Activated T-helper 1 cell treated with anti-CD3 and anti-CD28 coated beads, Interleukin-12 subunit alpha, Interleukin-12 subunit beta, Interleukin-2, Interleukin-4 antibody, amounts not matched to agents 30 ng/mL and 10 ng/mL and 1 ng/mL, durations not matched to agents 14 hours and 24 hours and 36 hours (primary cell): ENCODE measurements around the gene KYAT1. TPM values are rescaled to one million over a fixed set of nuclear protein-coding genes. Genes with fewer than 3 reads are reported as not detected.
"Not testable (repeated sequence)": the region's sequence is repeated elsewhere in the genome, so short reads cannot be mapped to it uniquely, and the experiment has no call there.

Experiments used
- DNase-seq: peaks from one replicate; pipeline ENCODE4 v3.0.0; 2021; ENCODE audit warnings: low spot score
- H3K27ac Mint-ChIP-seq: one replicate; pipeline ENCODE4 v1.8.0; 2021; ENCODE audit warnings: mild to moderate bottlenecking, mixed read lengths
- H3K27me3 Mint-ChIP-seq: one replicate; pipeline ENCODE4 v1.8.0; 2022; ENCODE audit warnings: mild to moderate bottlenecking, moderate library complexity, mixed read lengths; ENCODE audit not compliant: insufficient read depth
- H3K36me3 Mint-ChIP-seq: one replicate; pipeline ENCODE4 v1.8.0; 2021; ENCODE audit warnings: low read depth, mixed read lengths
- H3K4me1 Mint-ChIP-seq: one replicate; pipeline ENCODE4 v1.8.0; 2021; ENCODE audit warnings: low read depth, mixed read lengths
- H3K4me3 Mint-ChIP-seq: one replicate; pipeline ENCODE4 v1.8.0; 2021; ENCODE audit warnings: mild to moderate bottlenecking, moderate library complexity, mixed read lengths
- H3K9me3 Mint-ChIP-seq: one replicate; pipeline ENCODE4 v1.8.0; 2021; ENCODE audit warnings: mixed read lengths
- intact Hi-C: fragments of 100-400 bp; cut with micrococcal nuclease; formaldehyde crosslinking; loops from one replicate; pipeline ENCODE4 v1.15.1; 2024
- total RNA-seq: library from RNA; stranded (reverse); gene quantifications from 2 replicates; pipeline ENCODE4 v1.2.3, GENCODE V29; 2022

The KYAT1 gene
- total RNA-seq, 1 donor from 2014 or later: 12.2 TPM

DNA sequence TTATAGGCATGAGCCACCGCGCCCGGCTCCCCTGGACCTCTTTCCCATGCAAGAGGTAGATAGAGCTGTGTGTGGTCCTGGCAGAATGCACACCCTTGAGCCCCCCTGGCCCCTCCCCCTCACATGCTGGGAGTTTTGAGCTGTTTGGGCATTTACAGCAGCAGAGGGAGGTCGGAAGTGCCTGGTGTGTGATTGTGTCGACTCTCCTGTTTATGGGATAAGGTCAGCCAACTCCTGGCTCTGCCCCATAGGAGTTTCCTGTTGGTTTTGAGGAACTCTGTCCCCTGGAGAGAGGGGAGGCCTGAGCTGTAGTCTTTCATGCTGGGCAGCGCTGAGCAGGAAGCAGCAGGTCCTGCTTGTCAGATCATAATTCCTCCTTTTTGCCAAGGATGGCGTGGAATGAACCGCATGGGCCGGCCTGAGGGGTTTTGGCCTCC lies 6.2 kb upstream of the KYAT1 start:
- H3K27ac Mint-ChIP-seq: no peak overlapping the region

DNA sequence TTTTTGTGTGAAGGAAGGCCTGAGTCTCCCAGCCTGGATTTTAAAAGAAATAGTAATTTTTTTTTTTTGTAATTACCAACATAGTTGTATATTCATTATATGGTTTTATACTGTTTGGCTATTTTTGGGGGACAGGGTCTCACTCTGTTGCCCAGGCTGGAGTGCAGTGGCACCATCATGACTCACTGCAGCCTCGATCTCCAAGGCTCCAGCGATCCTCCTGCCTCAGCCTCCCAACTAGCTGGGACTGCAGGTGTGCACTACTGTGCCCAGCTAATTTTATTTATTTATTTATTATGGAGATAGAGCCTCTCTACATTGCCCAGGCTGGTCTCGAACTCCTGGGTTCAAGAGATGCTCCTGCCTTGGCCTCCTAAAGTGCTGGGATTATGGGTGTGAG lies 5.3 kb upstream of the KYAT1 start:
- H3K4me3 Mint-ChIP-seq: no peak overlapping the region
- H3K27ac Mint-ChIP-seq: no peak overlapping the region
- H3K4me1 Mint-ChIP-seq: peaks cover 61% of the 10 kb centered on the region
- H3K27me3 Mint-ChIP-seq: no peaks in the 10 kb centered on the region
- intact Hi-C loops: no loop called here
- DNase-seq: no peak
- H3K9me3 Mint-ChIP-seq: no peaks in the 10 kb centered on the region
- H3K36me3 Mint-ChIP-seq: peaks cover 35% of the 10 kb centered on the region

More for the DNA sequence above, 6.2 kb upstream of the KYAT1 start:
- intact Hi-C loops: no loop called here
- no peaks in the 10 kb centered on the region for H3K9me3 Mint-ChIP-seq
- peaks cover 34% of the 10 kb centered on the region for H3K36me3 Mint-ChIP-seq
- DNase-seq: no peak
- no peaks in the 10 kb centered on the region for H3K27me3 Mint-ChIP-seq
- no peak overlapping the region for H3K4me3 Mint-ChIP-seq
- peaks cover 57% of the 10 kb centered on the region for H3K4me1 Mint-ChIP-seq

DNA sequence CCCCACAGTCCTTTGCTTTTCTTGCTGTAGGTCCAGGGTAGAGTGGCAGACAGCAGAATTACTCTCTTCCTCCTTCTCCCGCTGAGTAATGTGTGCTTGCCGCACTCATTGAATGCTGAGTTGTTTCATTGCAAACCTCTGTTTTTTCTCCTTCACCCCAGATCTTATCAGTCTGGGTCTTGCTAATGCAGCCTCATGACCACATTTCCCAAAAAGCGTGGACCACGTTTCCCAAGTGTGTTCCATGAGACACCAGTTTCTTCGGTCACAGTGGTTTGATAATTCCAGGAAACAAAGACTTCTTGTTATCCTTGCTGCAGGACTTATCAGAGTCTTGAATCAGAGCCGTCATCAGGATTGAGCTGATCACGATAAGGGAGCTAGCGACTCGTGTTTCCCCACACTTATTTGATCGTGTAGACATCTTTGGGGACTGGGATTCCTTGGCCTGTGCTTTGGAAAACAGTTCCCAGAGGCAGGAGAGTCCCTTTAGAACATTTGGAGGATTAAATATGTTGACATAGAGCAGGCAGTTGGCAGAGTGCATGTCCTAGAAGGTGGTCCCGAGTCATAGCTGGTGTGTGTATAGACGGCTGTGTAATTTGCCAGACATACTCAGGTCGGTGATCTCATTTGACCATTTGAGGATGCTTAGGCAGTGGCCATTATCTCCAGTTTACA lies 4.6 kb upstream of the KYAT1 start:
- DNase-seq: no peak
- peaks cover 55% of the 10 kb centered on the region for H3K4me1 Mint-ChIP-seq
- H3K4me3 Mint-ChIP-seq: no peak overlapping the region
- H3K27me3 Mint-ChIP-seq: peaks cover 2% of the 10 kb centered on the region
- H3K36me3 Mint-ChIP-seq: peaks cover 35% of the 10 kb centered on the region
- H3K9me3 Mint-ChIP-seq: no peaks in the 10 kb centered on the region
- H3K27ac Mint-ChIP-seq: peak overlapping the region; percentile 55
- intact Hi-C loops: no loop called here

DNA sequence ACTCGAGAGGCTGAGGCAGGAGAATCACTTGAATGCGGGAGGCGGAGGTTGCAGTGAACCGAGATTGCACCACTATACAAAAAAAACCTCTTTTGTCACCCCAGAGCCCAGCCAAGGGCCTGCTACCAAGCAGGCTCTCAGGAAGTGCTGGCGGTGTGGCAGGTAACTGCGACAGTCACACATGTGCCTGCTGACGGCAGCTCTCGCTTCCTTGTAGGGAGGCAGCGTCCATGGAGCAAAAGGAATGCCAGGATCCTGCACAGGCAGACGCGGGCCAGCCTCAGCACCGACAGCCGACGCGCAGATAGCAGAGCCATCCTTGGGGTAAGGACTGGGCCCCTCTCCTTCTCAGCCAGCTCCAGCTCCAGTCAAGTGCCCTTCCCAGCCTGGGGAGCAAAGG lies 4.0 kb upstream of the KYAT1 start:
- peaks cover 2% of the 10 kb centered on the region for H3K27me3 Mint-ChIP-seq
- intact Hi-C loops: no loop called here
- H3K9me3 Mint-ChIP-seq: no peaks in the 10 kb centered on the region
- peaks cover 37% of the 10 kb centered on the region for H3K36me3 Mint-ChIP-seq
- peaks cover 58% of the 10 kb centered on the region for H3K4me1 Mint-ChIP-seq
- no peak for DNase-seq
- peak overlapping the region; percentile 55 for H3K27ac Mint-ChIP-seq
- peak overlapping the region; percentile 39 for H3K4me3 Mint-ChIP-seq

DNA sequence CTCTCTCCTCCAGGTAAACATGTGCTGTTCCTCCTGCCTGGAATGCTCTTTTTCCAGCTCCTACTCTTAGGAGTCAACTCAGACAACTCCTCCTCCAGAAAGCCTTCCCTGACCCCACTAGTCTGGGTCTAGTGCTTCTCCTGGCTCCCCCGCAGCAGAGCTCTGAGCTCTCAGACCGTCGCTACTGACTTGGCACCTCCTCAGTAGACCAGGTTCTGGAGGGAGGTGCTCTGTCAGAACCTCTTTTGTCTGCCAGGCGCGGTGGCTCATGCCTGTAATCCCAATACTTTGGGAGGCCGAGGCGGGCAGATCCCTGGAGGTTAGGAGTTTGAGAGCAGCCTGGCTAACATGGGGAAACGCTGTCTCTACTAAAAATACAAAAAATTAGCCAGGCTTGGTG lies 3.6 kb upstream of the KYAT1 start:
- Mint-ChIP-seq H3K4me1 (peaks cover 58% of the 10 kb centered on the region), H3K36me3 (peaks cover 34% of the 10 kb centered on the region), H3K4me3 (peak overlapping the region; percentile 39), H3K27ac (peak overlapping the region; percentile 40), H3K27me3 (peaks cover 2% of the 10 kb centered on the region), H3K9me3 (no peaks in the 10 kb centered on the region)
- intact Hi-C loops: no loop called here
- DNase-seq: no peak

DNA sequence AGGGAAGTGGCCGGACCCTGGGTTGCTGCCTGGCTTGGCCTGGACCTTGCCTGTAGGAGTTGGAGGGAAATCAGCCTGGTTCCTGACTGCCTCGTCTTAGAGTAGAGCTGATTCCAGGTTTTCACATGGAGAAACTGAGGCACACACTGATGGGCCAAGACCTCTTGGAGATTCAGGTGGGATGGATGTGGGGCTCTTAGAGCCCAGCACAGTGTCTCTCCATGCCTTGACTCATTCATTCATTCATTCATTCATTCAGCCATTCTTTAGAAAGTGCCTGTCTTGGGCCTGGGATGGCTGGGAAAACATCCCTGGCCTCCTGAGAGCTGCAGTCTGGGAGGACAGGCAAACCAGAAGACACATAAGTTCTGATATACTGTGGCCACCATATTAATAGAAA lies 2.4 kb upstream of the KYAT1 start:
- H3K4me3 Mint-ChIP-seq: peak overlapping the region; percentile 96
- intact Hi-C loops: loop anchor here (5.0 kb wide), 3 partner anchors 43 to 947 kb away; partner anchors contain the start of genes DPM2 and ZER1
- H3K27me3 Mint-ChIP-seq: peaks cover 2% of the 10 kb centered on the region
- H3K27ac Mint-ChIP-seq: peak overlapping the region; percentile 58
- H3K36me3 Mint-ChIP-seq: peaks cover 32% of the 10 kb centered on the region
- no peaks in the 10 kb centered on the region for H3K9me3 Mint-ChIP-seq
- DNase-seq: no peak
- H3K4me1 Mint-ChIP-seq: peaks cover 66% of the 10 kb centered on the region

DNA sequence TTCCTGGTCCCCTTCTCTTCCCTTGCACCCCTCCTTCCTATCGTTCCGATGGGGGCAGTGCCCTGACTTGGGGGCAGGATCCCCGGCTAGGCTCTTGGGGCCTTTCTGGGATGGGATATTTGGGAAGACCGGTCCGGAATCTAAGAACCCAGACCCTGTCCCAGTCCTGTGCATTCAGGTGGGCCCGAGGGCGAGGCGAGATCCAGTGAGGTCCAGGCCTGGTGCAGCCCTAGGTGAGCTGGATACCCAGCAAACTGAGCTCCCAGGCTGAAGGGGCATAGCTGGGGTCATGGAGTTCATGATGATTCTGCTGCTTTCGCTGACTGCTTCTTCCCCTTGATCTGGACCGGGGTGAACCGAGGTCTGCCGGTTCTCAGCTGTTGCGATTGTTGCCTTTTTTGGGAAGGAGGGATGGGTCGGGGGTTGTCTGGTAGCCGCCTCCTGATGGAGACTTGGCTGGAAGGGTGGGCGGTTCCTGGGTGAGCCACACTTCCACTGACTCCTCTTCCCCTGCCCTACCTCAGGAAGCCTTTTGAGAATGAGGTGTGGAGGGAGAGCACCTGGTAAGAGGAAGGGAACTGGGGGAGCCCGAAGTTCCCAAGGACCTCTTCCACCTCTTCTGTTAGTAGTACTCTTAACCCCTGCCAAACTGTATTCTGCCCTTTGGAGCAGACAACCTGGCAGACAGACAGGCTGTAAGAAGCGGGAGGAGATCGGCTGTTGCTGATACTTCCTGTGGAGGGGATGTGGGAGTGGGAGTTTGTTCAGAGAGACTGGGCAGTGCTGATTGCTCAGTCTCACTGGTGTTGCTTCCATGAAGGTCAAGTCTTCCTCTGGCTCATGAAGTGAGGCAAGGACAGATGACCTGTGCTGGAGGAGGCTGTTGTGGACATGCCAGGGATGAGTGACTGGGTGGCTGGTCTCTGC lies 1.2 kb upstream of the KYAT1 start:
- Mint-ChIP-seq H3K9me3 (no peaks in the 10 kb centered on the region), H3K27ac (peak overlapping the region; percentile 88), H3K4me3 (peak overlapping the region; percentile 96), H3K36me3 (peaks cover 21% of the 10 kb centered on the region), H3K27me3 (peaks cover 2% of the 10 kb centered on the region), H3K4me1 (peaks cover 55% of the 10 kb centered on the region)
- DNase-seq: no peak
- intact Hi-C loops: loop anchor here (1.0 to 5.0 kb wide), 12 partner anchors 19 to 946 kb away; partner anchors contain the start of genes DOLK, DOLPP1, DPM2 and ENDOG

DNA sequence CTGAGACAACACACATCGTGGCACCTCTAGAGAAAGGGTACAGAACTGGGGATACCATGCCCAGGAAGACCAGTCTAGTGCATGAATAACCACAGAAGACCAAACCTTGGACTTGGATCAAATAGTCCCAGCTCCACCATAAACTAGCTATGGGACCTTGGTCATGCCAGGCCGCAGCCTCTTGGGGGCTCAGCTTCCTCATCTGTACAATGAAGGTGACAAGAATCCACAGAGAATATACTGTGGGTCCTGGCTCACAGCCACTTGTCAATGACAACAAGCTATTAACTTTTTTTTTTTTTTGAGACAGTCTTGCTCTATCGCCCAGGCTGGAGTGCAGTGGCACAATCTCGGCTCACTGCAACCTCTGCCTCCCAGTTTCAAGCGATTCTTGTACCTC lies 3.9 kb downstream of the KYAT1 start:
- no peak for DNase-seq
- H3K4me3 Mint-ChIP-seq: no peak overlapping the region
- H3K36me3 Mint-ChIP-seq: peaks cover 8% of the 10 kb centered on the region
- H3K9me3 Mint-ChIP-seq: no peaks in the 10 kb centered on the region
- H3K27ac Mint-ChIP-seq: no peak overlapping the region
- H3K27me3 Mint-ChIP-seq: peaks cover 2% of the 10 kb centered on the region
- peaks cover 22% of the 10 kb centered on the region for H3K4me1 Mint-ChIP-seq
- intact Hi-C loops: no loop called here

DNA sequence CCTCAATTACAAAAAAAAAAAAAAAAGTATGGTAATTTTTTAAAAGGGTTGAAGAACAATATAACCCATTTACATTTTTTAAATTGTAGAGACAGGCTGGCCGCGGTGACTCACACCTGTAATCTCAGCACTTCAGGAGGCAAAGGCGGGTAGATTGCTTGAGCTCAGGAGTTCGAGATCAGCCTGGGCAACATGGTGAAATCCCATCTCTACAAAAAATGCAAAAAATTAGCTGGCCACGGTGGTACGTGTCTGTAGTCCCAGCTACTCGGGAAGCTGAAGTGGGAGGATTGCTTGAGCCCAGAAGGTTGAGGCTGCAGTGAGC lies 10.8 kb downstream of the KYAT1 start:
- H3K4me3 Mint-ChIP-seq, DNase-seq, intact Hi-C loops, H3K27me3 Mint-ChIP-seq, H3K9me3 Mint-ChIP-seq, H3K4me1 Mint-ChIP-seq, H3K27ac Mint-ChIP-seq, H3K36me3 Mint-ChIP-seq: not testable (repeated sequence)

DNA sequence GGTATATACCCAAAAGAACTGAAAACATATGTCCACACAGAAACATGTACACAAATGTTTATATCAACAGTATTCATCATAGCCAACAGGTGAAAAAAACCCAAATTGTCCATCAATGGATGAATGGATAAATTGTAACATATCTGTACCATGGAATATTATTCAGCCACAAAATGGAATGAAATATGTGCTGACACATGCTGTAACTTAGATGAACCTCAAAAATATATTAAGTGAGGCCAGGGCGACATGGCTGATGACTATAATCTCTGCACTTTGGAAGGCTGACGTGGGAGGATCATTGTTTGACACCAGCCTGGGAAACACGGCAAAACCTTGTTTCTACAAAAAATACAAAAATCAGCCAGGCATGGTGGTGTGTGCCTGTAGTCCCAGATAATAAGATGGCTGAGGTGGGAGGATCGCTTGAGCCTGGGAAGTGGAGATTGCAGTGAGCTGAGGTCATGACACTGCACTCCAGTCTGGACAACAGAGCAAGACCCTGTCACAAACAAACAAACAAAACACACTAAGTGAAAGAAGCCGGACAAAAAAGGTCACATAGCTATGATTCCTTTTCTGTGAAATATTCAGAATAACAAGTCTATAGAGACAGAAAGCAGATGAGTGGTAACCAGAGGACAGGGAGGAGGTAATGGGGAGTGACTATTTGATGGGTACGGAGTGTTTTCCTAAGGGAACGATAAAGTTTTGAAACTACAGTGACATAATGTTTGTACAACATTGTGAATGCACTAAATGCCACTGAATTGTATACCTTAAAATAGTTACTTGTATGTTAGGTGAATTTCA lies 11.4 kb downstream of the KYAT1 start:
- DNase-seq: no peak
- H3K4me3 Mint-ChIP-seq: no peak overlapping the region
- intact Hi-C loops: no loop called here
- H3K27ac Mint-ChIP-seq: no peak overlapping the region
- H3K9me3 Mint-ChIP-seq: no peaks in the 10 kb centered on the region
- H3K27me3 Mint-ChIP-seq: no peaks in the 10 kb centered on the region
- peaks cover 4% of the 10 kb centered on the region for H3K4me1 Mint-ChIP-seq
- peaks cover 7% of the 10 kb centered on the region for H3K36me3 Mint-ChIP-seq

DNA sequence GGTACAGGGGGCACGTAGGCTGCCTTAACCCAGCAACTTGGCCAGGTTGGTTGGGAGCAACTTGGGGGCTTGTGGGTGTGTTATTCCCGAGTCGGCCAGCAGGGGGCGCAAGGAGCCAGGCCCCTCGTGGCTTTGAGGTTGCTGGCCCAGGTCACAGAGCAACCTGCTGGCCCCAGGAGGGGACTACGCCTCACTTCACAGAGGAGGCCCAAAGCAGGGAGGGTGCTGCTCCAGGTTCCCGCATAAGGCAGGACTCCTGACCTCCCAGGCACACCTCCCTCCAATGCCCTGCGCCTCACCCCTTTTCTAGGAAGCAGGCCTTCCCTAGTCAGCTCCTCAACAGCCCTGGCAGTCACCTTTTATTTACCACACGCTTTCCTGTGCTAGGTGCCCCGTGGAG lies 18.1 kb downstream of the KYAT1 start:
- intact Hi-C loops: loop anchor here (1.0 kb wide), 5 partner anchors 11 to 85 kb away; partner anchors contain the start of gene KYAT1
- Mint-ChIP-seq H3K9me3 (no peaks in the 10 kb centered on the region), H3K27ac (no peak overlapping the region), H3K27me3 (no peaks in the 10 kb centered on the region), H3K36me3 (no peaks in the 10 kb centered on the region), H3K4me1 (peaks cover 6% of the 10 kb centered on the region), H3K4me3 (no peak overlapping the region)
- DNase-seq: peak; percentile 77

DNA sequence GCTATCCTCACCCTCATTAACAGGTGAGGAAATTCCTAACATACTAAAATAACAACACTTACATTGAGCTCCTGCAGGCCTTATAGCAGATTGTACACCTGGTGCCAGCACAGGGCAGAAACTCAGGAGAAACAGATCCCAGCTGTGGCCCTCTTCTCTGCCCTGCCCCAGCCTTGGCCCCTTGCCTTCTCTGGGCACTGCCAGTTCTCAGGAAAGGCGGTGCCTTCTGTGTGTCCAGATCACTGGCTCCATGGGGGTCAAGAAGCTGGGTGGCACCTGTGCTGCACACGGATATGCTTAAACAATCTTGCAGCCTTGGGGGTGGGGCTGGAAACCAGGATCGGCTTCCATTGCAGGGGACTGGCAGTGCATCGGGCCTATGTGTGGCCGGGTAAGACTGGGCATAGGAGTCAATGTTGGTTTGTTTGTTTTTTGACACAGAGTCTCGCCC lies 19.3 kb downstream of the KYAT1 start:
- Mint-ChIP-seq H3K4me3 (no peak overlapping the region), H3K27ac (no peak overlapping the region), H3K4me1 (peaks cover 6% of the 10 kb centered on the region), H3K9me3 (no peaks in the 10 kb centered on the region), H3K27me3 (no peaks in the 10 kb centered on the region), H3K36me3 (no peaks in the 10 kb centered on the region)
- intact Hi-C loops: no loop called here
- no peak for DNase-seq
